ENCODE results near the gene ASIC3. TPM values are rescaled to one million over a fixed set of nuclear protein-coding genes. Genes with fewer than 3 reads are reported as not detected.

ASIC3 gene
- total RNA-seq, 1 donor from 2014 or later, result not detected

- Histone ChIP-seq H3K4me1 (ENCODE audit: control insufficient read depth in 3 of 3, insufficient read depth in 3 of 3, low read length in 3 of 3) (peaks cover 40 to 53% (median 40%) of the 10 kb centered on the region in 3 donors), H3K27ac (ENCODE audit: low read depth, low read length) (peak overlapping the region; percentile 81), H3K4me3 (ENCODE audit: low read length in 3 of 3) (peak overlapping the region; percentile 36 to 66 (median 54)), H3K9me3 (ENCODE audit: control insufficient read depth in 3 of 3, low read length in 3 of 3) (no peaks in the 10 kb centered on the region), H3K36me3 (ENCODE audit: control insufficient read depth in 3 of 3, insufficient read depth in 3 of 3, low read length in 3 of 3) (peaks cover 0 to 4% (median 0%) of the 10 kb centered on the region in 3 donors), H3K9ac (ENCODE audit: low read depth in 1 of 3, low read length in 3 of 3) (peak overlapping the region; percentile 68 to 88 (median 88)), H3K27me3 (ENCODE audit: control insufficient read depth in 3 of 3, insufficient read depth in 3 of 3, low read length in 3 of 3) (no peaks in the 10 kb centered on the region)
Observed at GRCh38 chr7:151088856-151089699, 40.7 kb downstream of the ASIC3 start.

- H3K4me1 ChIP-seq (ENCODE audit: control insufficient read depth in 3 of 3, insufficient read depth in 3 of 3, low read length in 3 of 3), result peaks cover 39 to 49% (median 40%) of the 10 kb centered on the region in 3 donors
- no peaks in the 10 kb centered on the region for H3K27me3 ChIP-seq (ENCODE audit: control insufficient read depth in 3 of 3, insufficient read depth in 3 of 3, low read length in 3 of 3)
- peak overlapping the region in 1 of 3 donors; percentile 66 for H3K4me3 ChIP-seq (ENCODE audit: low read length in 3 of 3)
- H3K9me3 ChIP-seq (ENCODE audit: control insufficient read depth in 3 of 3, low read length in 3 of 3), result no peaks in the 10 kb centered on the region
- peaks cover 0 to 5% (median 0%) of the 10 kb centered on the region in 3 donors for H3K36me3 ChIP-seq (ENCODE audit: control insufficient read depth in 3 of 3, insufficient read depth in 3 of 3, low read length in 3 of 3)
- H3K27ac ChIP-seq (ENCODE audit: low read depth, low read length), result peak overlapping the region; percentile 81
- H3K9ac ChIP-seq (ENCODE audit: low read depth in 1 of 3, low read length in 3 of 3), result peak overlapping the region; percentile 45 to 88 (median 68)
Observed at GRCh38 chr7:151089893-151090730, 41.8 kb downstream of the ASIC3 start.

GRCh38 chr7:151091003-151091402 lies 42.7 kb downstream of the ASIC3 start:
- H3K9ac ChIP-seq (ENCODE audit: low read depth in 1 of 3, low read length in 3 of 3), result no peak overlapping the region
- H3K27me3 ChIP-seq (ENCODE audit: control insufficient read depth in 3 of 3, insufficient read depth in 3 of 3, low read length in 3 of 3), result no peaks in the 10 kb centered on the region
- H3K4me3 ChIP-seq (ENCODE audit: low read length in 3 of 3), result no peak overlapping the region
- peaks cover 0 to 5% (median 0%) of the 10 kb centered on the region in 3 donors for H3K36me3 ChIP-seq (ENCODE audit: control insufficient read depth in 3 of 3, insufficient read depth in 3 of 3, low read length in 3 of 3)
- no peaks in the 10 kb centered on the region for H3K9me3 ChIP-seq (ENCODE audit: control insufficient read depth in 3 of 3, low read length in 3 of 3)
- peaks cover 31 to 40% (median 33%) of the 10 kb centered on the region in 3 donors for H3K4me1 ChIP-seq (ENCODE audit: control insufficient read depth in 3 of 3, insufficient read depth in 3 of 3, low read length in 3 of 3)
- no peak overlapping the region for H3K27ac ChIP-seq (ENCODE audit: low read depth, low read length)

GRCh38 chr7:151091431-151091830 lies 43.1 kb downstream of the ASIC3 start:
- Histone ChIP-seq H3K36me3 (ENCODE audit: control insufficient read depth in 3 of 3, insufficient read depth in 3 of 3, low read length in 3 of 3) (peaks cover 0 to 5% (median 0%) of the 10 kb centered on the region in 3 donors), H3K27ac (ENCODE audit: low read depth, low read length) (no peak overlapping the region), H3K4me3 (ENCODE audit: low read length in 3 of 3) (no peak overlapping the region), H3K27me3 (ENCODE audit: control insufficient read depth in 3 of 3, insufficient read depth in 3 of 3, low read length in 3 of 3) (no peaks in the 10 kb centered on the region), H3K9ac (ENCODE audit: low read depth in 1 of 3, low read length in 3 of 3) (no peak overlapping the region), H3K4me1 (ENCODE audit: control insufficient read depth in 3 of 3, insufficient read depth in 3 of 3, low read length in 3 of 3) (peaks cover 31 to 40% (median 33%) of the 10 kb centered on the region in 3 donors), H3K9me3 (ENCODE audit: control insufficient read depth in 3 of 3, low read length in 3 of 3) (no peaks in the 10 kb centered on the region)

GRCh38 chr7:151091988-151092387 lies 43.7 kb downstream of the ASIC3 start:
- H3K36me3 ChIP-seq (ENCODE audit: control insufficient read depth in 3 of 3, insufficient read depth in 3 of 3, low read length in 3 of 3), result peaks cover 0 to 5% (median 0%) of the 10 kb centered on the region in 3 donors

GRCh38 chr7:151093748-151094147 lies 45.4 kb downstream of the ASIC3 start:
- Histone ChIP-seq H3K9me3 (ENCODE audit: control insufficient read depth in 3 of 3, low read length in 3 of 3) (no peaks in the 10 kb centered on the region), H3K4me3 (ENCODE audit: low read length in 3 of 3) (no peak overlapping the region), H3K27me3 (ENCODE audit: control insufficient read depth in 3 of 3, insufficient read depth in 3 of 3, low read length in 3 of 3) (no peaks in the 10 kb centered on the region), H3K27ac (ENCODE audit: low read depth, low read length) (no peak overlapping the region), H3K4me1 (ENCODE audit: control insufficient read depth in 3 of 3, insufficient read depth in 3 of 3, low read length in 3 of 3) (peaks cover 19 to 28% (median 21%) of the 10 kb centered on the region in 3 donors), H3K36me3 (ENCODE audit: control insufficient read depth in 3 of 3, insufficient read depth in 3 of 3, low read length in 3 of 3) (peaks cover 0 to 5% (median 0%) of the 10 kb centered on the region in 3 donors), H3K9ac (ENCODE audit: low read depth in 1 of 3, low read length in 3 of 3) (no peak overlapping the region)

More at GRCh38 chr7:151091988-151092387, 43.7 kb downstream of the ASIC3 start:
- Histone ChIP-seq H3K27ac (ENCODE audit: low read depth, low read length) (no peak overlapping the region), H3K27me3 (ENCODE audit: control insufficient read depth in 3 of 3, insufficient read depth in 3 of 3, low read length in 3 of 3) (no peaks in the 10 kb centered on the region), H3K4me3 (ENCODE audit: low read length in 3 of 3) (no peak overlapping the region), H3K9ac (ENCODE audit: low read depth in 1 of 3, low read length in 3 of 3) (no peak overlapping the region), H3K9me3 (ENCODE audit: control insufficient read depth in 3 of 3, low read length in 3 of 3) (no peaks in the 10 kb centered on the region), H3K4me1 (ENCODE audit: control insufficient read depth in 3 of 3, insufficient read depth in 3 of 3, low read length in 3 of 3) (peaks cover 31 to 40% (median 33%) of the 10 kb centered on the region in 3 donors)

- no peak overlapping the region for H3K9ac ChIP-seq (ENCODE audit: low read depth in 1 of 3, low read length in 3 of 3)
- H3K27me3 ChIP-seq (ENCODE audit: control insufficient read depth in 3 of 3, insufficient read depth in 3 of 3, low read length in 3 of 3), result no peaks in the 10 kb centered on the region
- no peak overlapping the region for H3K27ac ChIP-seq (ENCODE audit: low read depth, low read length)
- H3K36me3 ChIP-seq (ENCODE audit: control insufficient read depth in 3 of 3, insufficient read depth in 3 of 3, low read length in 3 of 3), result peaks cover 0 to 5% (median 0%) of the 10 kb centered on the region in 3 donors
- no peaks in the 10 kb centered on the region for H3K9me3 ChIP-seq (ENCODE audit: control insufficient read depth in 3 of 3, low read length in 3 of 3)
- peaks cover 14 to 20% (median 16%) of the 10 kb centered on the region in 3 donors for H3K4me1 ChIP-seq (ENCODE audit: control insufficient read depth in 3 of 3, insufficient read depth in 3 of 3, low read length in 3 of 3)
- no peak overlapping the region for H3K4me3 ChIP-seq (ENCODE audit: low read length in 3 of 3)
Observed at GRCh38 chr7:151094675-151095074, 46.3 kb downstream of the ASIC3 start.

GRCh38 chr7:151095123-151095797 lies 46.9 kb downstream of the ASIC3 start:
- peak overlapping the region in 2 of 3 donors; percentile 29 to 50 for H3K9ac ChIP-seq (ENCODE audit: low read depth in 1 of 3, low read length in 3 of 3)
- no peak overlapping the region for H3K4me3 ChIP-seq (ENCODE audit: low read length in 3 of 3)
- H3K4me1 ChIP-seq (ENCODE audit: control insufficient read depth in 3 of 3, insufficient read depth in 3 of 3, low read length in 3 of 3), result peaks cover 16 to 17% (median 16%) of the 10 kb centered on the region in 3 donors

GRCh38 chr7:151095828-151096475 lies 47.6 kb downstream of the ASIC3 start:
- Histone ChIP-seq H3K4me1 (ENCODE audit: control insufficient read depth in 3 of 3, insufficient read depth in 3 of 3, low read length in 3 of 3) (peaks cover 13 to 16% (median 15%) of the 10 kb centered on the region in 3 donors), H3K9me3 (ENCODE audit: control insufficient read depth in 3 of 3, low read length in 3 of 3) (no peaks in the 10 kb centered on the region), H3K4me3 (ENCODE audit: low read length in 3 of 3) (no peak overlapping the region), H3K36me3 (ENCODE audit: control insufficient read depth in 3 of 3, insufficient read depth in 3 of 3, low read length in 3 of 3) (peaks cover 0 to 5% (median 0%) of the 10 kb centered on the region in 3 donors), H3K27me3 (ENCODE audit: control insufficient read depth in 3 of 3, insufficient read depth in 3 of 3, low read length in 3 of 3) (no peaks in the 10 kb centered on the region), H3K27ac (ENCODE audit: low read depth, low read length) (no peak overlapping the region), H3K9ac (ENCODE audit: low read depth in 1 of 3, low read length in 3 of 3) (no peak overlapping the region)

More at GRCh38 chr7:151095123-151095797, 46.9 kb downstream of the ASIC3 start:
- H3K36me3 ChIP-seq (ENCODE audit: control insufficient read depth in 3 of 3, insufficient read depth in 3 of 3, low read length in 3 of 3), result peaks cover 0 to 5% (median 0%) of the 10 kb centered on the region in 3 donors
- no peaks in the 10 kb centered on the region for H3K27me3 ChIP-seq (ENCODE audit: control insufficient read depth in 3 of 3, insufficient read depth in 3 of 3, low read length in 3 of 3)
- H3K27ac ChIP-seq (ENCODE audit: low read depth, low read length), result no peak overlapping the region
- H3K9me3 ChIP-seq (ENCODE audit: control insufficient read depth in 3 of 3, low read length in 3 of 3), result no peaks in the 10 kb centered on the region
